HG02870 (cell line): ENCODE data around the gene BNC2.

Source experiments
- ATAC-seq: cut with Tn5 transposase; IDR thresholded peaks from one replicate; pipeline ENCODE4 v1.9.1; 2021; ENCODE audit warnings: mild to moderate bottlenecking, moderate library complexity; ENCODE audit not compliant: unreplicated experiment

Gene BNC2

DNA sequence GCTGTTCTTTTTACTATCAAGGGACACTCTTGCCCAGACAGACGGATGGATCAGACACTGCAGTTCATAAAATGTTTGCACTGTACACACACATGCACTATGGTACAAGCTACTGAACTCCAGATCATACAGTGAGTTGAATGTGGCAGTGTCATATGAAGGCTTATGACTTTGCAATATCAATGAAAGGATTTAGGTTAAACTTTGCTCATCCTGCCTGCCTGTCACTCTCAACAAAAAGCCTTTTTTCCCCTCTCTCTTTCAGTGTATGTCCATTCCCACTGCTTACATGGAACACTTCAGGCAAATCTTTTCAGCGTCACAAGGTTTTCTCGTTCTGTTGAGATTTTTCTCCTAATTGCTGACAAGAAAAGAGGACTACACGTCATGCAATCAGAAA is 97.4 kb downstream of the BNC2 start:
- no peak for ATAC-seq

DNA sequence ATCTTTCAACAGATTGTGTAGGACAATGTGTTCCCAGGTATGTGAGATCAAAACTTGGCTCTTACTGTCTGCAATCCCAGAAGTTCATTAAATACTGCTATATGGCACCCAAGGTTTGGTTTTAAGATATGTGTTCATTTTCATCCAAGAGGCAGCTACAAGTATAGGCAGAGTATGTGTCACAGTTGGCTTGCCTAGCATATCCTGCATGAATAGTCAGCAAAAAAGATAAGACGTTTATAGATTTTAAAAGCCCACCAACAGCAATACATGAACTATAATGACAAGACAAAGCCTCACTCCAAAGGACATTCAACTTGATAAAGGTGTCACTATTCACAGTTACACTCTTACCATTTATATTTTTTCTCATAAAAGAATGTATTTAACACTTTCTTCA is 99.1 kb downstream of the BNC2 start:
- no peak for ATAC-seq

DNA sequence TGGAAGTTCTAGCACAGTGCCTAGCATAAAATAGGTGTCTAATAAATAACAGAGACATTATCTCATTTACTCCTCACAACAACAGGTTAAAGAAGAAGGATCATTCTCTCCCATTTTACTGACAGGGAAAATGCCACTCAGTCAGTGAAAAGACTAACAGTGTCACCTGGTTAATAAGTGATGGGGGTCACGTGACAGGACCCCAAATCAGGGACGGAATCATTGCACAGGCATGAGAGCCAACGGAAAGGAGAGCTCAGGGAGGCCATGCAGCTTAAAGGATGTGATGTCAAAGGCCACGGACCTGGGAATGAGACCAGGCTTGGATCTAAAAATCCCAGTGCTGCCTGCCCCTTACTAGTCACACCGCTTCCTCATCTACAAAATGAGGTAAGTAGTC is 101.2 kb downstream of the BNC2 start:
- no peak for ATAC-seq

DNA sequence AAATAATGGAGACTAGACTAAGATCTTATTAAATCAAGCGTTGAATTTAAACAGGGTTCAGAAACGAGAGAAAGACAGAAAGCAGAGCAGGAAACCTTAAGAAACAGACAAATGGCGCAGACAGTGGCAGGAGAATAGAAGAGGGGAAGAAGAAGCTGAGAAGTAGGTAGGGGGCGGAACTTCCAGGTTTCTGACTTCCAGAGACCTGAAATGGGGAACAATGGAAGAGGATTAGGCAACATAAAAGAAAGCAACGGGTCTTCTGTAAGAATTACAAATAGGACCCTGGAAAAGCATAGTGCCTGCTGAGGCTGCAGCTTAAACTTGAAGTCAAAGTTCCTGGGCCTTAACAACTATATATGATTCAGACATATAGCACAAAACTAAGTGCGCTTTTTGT is 101.7 kb downstream of the BNC2 start:
- ATAC-seq, result no peak

DNA sequence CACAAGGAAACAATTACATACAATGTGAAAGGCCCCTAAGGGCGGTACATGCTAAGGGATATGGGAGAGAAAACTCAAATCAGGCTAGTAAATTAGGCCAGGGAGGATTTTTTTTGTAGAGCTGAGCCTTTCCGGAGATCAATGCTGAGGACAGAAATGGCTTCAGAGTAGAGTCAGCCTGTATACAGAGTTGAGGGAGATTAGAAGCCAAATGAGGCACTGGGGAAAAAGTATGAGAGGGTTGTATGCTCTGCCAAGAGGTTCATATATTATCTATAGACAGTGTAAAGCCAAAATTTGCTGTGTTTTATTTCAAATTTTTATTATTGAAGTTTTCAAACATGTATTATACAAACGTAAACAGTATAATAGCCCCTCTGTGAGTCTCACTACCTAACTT is 103.1 kb downstream of the BNC2 start:
- no peak for ATAC-seq

DNA sequence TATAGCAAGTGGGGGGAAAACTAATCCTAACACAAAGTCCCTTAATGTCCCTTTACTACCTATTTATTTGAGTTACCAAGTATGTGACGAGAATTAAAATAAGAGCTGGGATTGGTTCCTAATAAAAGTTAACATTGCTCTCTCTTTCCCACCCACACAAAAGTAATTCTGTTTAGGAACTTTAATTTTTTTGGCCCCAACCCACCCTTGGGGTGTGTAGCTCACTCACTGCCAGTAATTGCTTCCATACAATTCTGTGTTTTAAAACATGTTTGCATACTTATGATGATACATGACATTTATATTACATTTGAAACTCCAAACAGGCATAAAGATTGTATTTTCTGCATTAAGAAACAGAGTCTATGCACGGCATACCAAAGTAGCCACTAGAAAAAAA is 106.5 kb downstream of the BNC2 start:
- ATAC-seq, result no peak

DNA sequence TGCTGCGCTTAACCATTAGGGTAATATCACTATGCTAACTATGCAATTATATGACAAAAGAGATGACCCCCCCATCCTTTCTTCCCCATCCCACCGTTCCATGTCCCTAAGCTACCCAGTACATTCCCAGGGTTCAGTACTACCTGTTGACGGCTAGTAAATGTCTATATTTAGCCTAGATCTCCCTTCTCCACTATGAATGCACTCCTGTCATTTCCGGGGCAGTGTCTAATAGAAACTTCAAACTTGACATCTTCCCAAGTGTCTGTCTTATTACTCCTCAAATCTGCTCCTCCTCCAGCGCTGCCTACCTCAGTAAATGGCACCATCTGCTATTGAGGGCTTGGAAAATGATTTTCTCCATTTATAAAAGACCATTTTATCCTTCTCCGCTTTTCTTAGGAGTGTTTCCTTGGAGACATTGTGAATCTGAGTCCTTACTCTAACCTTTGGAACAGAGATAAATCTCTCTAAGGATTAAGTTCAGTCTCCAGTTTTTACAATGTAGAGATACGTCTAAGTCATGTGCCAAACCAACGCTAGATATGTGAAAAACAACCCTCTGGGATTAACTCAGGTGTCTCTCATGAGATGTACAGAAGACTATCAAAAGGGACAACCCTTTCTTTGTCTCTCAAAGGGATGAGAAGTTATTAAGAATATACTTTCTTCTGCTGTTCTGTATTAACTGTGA is 114.9 kb downstream of the BNC2 start:
- no peak for ATAC-seq

DNA sequence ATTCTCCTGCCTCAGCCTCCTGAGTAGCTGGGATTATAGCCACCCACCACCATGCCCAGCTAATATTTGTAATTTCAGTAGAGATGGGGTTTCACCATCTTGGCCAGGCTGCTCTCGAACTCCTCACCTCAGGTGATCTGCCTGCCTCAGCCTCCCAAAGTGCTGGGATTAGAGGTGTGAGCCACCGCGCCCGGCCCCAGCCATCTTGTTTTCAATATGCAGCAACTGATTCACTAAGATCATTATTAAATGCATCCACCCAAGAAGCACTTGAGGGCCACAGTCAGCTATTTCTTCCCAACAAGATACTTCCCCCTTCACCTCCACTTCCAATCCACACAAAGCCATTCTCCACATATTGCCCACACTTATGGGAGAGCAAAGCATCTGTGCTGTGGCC is 115.8 kb downstream of the BNC2 start:
- ATAC-seq, result no peak

DNA sequence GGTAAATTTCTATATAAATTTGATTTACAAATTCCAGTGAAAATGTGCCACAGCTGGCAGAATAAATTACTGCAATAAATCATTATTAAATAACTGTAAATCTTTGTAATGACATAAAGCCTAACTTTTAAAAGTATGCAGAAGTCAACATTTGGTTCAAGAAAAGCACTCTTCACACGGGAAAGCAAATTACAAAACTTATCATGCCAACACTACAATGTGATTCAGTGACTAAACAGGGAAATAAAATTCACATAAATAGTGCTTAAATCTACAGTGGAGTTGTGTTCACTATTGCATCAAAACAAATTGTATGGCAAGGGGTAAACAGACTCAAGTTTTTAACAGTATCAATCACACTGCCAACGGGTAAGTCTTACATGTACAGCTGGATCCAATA is 117.2 kb downstream of the BNC2 start:
- no peak for ATAC-seq

DNA sequence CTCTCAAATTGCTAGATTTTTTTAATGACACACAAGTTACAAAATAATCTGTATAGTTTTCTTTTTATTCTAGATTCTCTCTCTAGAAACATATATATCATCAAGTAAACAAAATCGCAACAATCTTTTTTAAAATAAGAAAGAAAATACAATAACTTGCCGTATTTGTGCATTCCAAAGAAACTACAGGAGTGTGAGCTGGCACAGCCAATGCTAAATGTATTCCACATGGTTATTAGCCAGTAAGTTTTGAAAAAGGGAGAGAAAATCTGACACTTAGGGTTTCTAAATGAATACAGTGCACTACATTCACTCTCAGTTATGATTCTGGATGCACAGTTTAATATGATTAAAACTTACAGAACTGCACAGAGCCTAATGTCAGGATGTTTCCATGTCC is 117.9 kb downstream of the BNC2 start:
- no peak for ATAC-seq

DNA sequence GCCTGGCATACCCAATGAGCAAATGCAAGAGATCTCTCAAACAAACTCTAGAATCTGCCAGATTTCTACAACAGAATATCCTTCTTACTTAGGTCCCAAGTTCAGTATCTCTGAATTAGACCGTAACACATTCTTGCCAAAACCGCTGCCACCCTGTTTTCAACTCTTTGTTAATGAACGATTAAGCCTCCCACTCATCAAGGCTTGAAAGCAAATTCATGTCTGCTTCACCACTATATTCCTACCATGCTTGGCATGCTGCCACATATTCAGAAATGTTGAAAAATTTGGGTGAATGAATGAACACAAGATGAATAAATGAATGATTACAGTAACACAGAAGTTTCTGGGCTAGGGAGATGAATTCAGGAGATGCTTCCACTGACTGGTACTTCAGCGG is 119.9 kb downstream of the BNC2 start:
- no peak for ATAC-seq

DNA sequence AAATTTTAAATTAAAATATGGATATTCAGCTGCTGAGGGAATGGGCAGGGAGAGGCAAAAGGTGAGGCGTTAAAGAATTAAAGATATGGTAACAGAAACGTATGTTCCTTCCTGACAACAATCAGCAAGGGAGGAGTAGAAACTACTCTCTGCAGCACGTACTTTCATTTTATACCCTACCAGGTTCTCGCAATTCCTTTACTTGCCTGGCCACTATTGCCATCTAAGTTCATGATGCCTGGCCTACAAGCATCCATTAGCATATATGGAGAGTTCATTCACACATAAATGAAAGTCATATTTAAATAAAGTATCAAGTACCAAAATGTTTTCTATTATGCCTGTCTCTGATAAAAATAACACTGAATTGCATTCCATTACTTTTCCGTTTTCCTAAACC is 125.1 kb downstream of the BNC2 start:
- no peak for ATAC-seq

DNA sequence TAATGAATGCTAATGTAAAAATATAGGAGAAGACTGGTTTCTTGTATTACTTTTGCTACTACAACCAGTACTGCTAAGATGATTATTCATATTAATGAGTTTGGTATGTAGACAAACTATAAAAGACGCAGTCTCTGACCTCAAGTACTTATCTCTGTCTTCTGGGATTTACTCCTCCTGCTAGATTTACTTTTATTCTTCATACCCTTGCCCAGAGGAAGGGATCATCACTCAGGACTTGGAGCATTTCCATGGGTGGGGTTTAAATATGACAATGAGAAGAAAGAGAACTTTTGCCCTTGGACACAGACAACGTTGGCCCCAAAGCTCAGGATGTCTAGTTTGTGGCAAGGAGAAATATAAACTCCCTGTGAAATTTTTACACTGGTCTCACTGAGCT is 126.1 kb downstream of the BNC2 start:
- ATAC-seq, result no peak

DNA sequence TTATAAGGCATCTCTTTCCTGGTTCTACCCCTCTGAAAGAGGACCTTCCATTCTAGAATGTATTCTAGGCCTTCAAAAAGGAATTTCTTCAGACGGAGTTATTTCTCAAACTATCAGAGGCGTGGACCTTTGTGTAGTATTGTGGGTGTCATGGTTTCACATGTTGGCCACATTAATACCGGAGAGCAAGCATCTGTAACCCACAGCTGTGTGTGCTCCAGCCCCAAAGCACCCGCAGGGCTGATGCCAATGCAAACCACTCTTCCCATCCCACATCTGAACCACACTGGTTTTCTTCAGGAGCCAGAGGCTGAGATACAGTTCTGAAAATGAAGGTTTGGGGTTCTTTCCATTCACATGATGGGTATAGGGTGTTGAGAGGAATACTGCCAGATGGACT is 127.1 kb downstream of the BNC2 start:
- no peak for ATAC-seq

DNA sequence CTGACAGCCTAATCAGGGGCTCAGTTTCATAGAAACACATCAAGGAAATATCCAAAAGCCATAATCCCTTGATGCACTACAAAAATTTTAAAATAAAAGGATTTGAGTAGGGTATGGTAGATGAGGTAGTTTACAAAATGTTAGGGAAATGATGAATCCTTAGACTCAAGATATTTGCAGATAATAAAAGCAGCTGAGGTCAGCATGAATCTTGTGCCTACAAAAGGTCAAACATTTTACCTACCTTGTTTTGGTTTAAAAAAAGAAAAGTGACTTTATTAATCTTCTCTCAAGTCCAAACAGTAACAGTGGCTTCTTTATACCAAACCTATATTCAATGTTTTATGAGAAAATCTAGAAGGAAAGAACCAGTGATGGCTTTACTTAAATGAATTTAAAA is 135.5 kb downstream of the BNC2 start:
- no peak for ATAC-seq

DNA sequence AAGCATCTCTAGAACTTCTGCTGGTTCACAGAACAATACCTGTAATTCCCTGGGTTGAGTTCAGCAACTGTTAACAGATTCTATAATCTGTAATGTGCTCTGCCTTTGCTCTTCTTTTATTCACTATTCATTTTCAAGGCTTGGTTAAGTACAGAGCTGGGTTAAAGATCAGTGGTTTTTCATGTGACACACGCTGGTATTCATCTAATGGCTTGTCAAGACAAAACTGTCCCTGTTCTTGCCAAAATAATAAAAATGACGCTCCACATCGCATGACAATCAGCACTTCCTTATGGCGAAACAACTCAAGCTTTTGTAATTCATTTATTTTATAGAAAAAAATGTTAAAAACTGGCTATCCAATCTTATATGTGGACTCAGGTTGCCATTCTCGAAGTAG is 137.9 kb downstream of the BNC2 start:
- no peak for ATAC-seq

DNA sequence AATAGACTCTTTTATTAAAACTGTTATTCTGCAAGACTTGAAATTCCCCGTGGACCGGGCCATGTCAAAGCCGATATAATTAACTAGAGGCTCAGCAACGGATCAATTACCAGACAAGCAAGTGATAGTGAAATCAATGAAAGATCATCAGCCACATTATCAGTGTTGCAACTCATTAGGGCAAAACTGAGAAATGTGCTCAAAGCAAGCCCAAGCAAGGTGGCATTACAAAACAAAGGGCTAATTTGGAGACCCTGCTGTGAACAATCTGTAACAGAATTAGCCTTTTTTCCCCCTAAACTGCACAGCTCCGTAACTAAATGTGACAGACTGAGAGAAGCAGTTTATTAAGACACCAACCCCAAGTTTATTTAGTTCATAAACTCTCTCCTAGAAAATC is 140.3 kb downstream of the BNC2 start:
- no peak for ATAC-seq

DNA sequence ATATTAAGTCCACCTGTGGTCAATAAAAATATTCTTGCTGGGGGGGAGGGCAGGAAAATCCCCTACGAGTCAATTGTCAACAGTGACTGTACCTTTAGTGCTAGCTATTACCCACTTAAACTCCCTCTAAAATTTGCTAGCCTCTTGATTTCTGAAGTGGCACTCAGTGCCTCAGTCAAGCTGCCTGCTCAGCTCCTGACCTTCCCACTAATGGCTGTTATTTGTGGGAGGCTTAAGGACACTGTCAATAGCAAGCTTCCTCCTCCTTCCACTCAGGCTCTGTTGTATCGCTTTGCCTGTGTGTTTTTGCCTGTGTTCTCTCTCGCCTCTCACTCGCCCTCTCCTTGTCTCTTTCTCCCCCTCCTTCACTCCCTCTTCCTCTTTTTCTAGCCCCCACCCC is 140.8 kb downstream of the BNC2 start:
- ATAC-seq, result no peak

DNA sequence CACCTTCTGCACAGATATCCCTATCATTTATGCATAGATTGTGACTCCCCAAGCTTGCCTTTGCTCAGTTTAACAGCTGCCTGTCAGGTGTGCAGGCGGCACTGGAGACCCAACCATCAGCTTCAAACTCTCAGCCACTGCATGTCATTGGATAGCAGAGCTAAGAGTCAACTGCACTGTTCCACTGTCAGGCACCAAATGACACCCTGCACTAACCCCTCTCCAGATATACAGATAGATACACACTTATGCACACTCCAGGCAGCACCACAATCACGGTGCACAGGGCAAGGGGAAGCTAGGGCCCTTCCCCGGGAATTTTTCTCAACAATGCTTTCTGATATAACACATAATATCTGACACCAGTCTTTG is 142.3 kb downstream of the BNC2 start:
- ATAC-seq, result no peak

DNA sequence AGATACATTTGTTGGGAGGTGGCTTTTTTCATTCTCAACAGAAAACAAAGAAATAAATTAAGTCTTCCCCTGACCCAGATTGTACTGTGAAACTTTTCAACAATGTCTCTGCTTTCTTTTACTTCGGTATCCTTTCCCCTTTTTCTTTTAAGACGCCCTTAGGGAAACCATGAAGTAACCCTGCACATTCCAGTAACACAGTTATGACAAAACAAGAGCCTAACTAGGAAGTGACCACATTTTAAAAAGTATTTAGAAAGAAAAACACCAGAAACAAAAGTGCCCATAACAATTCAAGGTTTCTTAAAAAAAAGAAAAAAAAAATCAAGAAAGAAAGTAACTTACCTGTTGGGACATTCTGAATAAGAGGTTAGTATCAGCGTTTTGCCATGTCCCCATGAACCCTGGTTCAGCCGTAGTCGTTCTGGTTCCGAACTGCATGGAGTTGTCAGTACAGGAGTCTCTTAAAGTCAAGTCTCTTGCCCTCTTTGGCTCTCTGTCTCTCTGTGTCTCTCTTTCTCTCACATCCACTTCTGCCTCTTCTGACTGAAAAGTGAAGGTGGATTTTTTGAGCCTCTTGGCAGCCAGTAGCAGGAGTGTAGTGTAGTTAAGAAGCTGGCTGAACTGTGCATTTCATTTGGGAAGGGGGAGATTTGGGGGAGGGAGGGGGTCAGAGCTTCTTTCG is 142.9 kb downstream of the BNC2 start:
- no peak for ATAC-seq

DNA sequence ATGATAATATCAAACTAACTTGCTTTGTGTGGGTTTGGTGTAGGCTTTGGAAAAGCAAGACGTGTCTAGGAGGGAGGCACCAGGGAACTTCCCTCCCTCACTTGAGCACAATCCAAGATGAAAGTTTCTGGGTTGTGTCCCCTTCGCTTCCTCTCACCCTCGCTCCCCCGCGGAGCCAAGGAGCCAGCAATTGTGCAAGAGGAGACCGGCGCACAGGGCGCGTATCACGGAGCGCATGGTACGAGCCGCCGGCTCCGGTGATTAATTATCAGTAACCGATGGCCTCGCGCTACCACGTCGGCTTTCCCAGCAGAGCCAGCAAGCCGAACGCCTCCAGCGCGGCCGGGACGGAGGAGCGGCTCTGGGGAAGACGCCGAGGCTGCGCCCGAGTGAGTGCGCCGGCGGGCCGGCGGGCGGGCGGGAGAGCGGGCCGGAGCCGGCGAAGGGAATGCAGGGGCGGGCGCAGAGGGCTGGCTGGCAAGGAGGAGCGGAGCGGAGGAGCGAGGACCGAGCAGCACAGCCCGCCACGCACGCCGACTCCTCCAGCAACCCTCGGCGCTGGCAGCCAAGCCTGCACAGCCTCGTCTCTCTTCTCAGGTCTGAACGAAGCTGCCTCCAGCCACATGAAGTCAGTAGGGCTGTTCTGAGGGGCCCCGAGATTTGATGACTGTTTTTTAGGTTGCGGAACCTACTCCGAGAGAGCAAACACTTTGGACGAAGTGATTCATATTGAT is 143.6 kb downstream of the BNC2 start:
- no peak for ATAC-seq

DNA sequence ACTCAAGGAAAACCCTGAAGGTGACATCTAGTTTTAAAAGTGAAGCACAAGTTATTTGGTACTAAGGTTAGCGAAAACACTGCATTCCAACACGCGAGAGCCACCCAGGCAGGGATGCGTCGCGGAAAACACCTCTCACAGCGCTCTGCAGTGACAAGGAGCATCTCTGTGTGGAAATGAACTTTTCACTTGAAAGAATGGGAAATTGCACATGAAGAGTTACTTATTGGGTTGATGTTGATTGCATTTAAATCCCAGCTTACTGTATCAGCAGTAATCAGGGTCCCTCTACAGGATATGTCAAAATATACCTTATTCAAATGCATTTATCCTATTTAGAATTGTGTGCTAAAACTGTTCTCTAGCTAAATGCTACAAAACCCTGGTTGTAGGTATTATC is 144.4 kb downstream of the BNC2 start:
- no peak for ATAC-seq
